HepG2 (cell line): ENCODE results near the gene EPB41. TPM values are rescaled to one million over a fixed set of nuclear protein-coding genes. Genes with fewer than 3 reads are reported as not detected.

Source experiments
- CREB3 ChIP-seq: sonication (generic); formaldehyde crosslinking; IDR thresholded peaks from 2 replicates; pipeline ENCODE4 v1.5.0; 2020; ENCODE audit warnings: missing genetic modification reagents
- MED1 ChIP-seq: sonication (generic); formaldehyde crosslinking; IDR thresholded peaks from 2 replicates; pipeline ENCODE4 v1.4.0; 2020; ENCODE audit warnings: missing genetic modification reagents
- MYC ChIP-seq: sonication (generic); formaldehyde crosslinking; IDR thresholded peaks from 2 replicates; pipeline ENCODE4 v1.9.0; 2021; ENCODE audit warnings: missing genetic modification reagents, borderline replicate concordance
- RXRA ChIP-seq: sonication (generic); formaldehyde crosslinking; IDR thresholded peaks from 2 replicates; pipeline ENCODE4 v1.5.1; 2020; ENCODE audit warnings: missing genetic modification reagents
- TP53 ChIP-seq: sonication (generic); formaldehyde crosslinking; conservative IDR thresholded peaks from 2 replicates; pipeline ENCODE4 v1.4.0; 2020; ENCODE audit warnings: missing genetic modification reagents
- ZMAT5 ChIP-seq: sonication (generic); formaldehyde crosslinking; IDR thresholded peaks from 2 replicates; pipeline ENCODE4 v1.5.0; 2020; ENCODE audit warnings: mild to moderate bottlenecking, low read depth, missing genetic modification reagents, borderline replicate concordance
- ZNF232 ChIP-seq: sonication (generic); formaldehyde crosslinking; IDR thresholded peaks from 2 replicates; pipeline ENCODE4 v1.4.0; 2020; ENCODE audit warnings: missing genetic modification reagents, borderline replicate concordance
- ZNF318 ChIP-seq: sonication (generic); formaldehyde crosslinking; IDR thresholded peaks from 2 replicates; pipeline ENCODE4 v1.4.0; 2020; ENCODE audit warnings: mild to moderate bottlenecking, missing genetic modification reagents
- ZNF335 ChIP-seq: sonication (generic); formaldehyde crosslinking; IDR thresholded peaks from 2 replicates; pipeline ENCODE4 v1.4.0; 2020; ENCODE audit warnings: missing genetic modification reagents
- ZNF382 ChIP-seq: sonication (generic); formaldehyde crosslinking; IDR thresholded peaks from 2 replicates; pipeline ENCODE4 v1.5.0; 2020; ENCODE audit warnings: missing genetic modification reagents, mild to moderate bottlenecking, borderline replicate concordance
- ZNF558 ChIP-seq: sonication (generic); formaldehyde crosslinking; IDR thresholded peaks from 2 replicates; pipeline ENCODE4 v1.9.0; 2022; ENCODE audit warnings: mild to moderate bottlenecking, missing genetic modification reagents, borderline replicate concordance
- ZNF589 ChIP-seq: sonication (generic); formaldehyde crosslinking; conservative IDR thresholded peaks from 2 replicates; pipeline ENCODE4 v1.8.0; 2022; ENCODE audit warnings: mild to moderate bottlenecking, moderate library complexity, missing genetic modification reagents
- ZNF784 ChIP-seq: sonication (generic); formaldehyde crosslinking; IDR thresholded peaks from 2 replicates; pipeline ENCODE4 v1.5.1; 2020; ENCODE audit warnings: missing genetic modification reagents, mild to moderate bottlenecking, borderline replicate concordance
- ZNF841 ChIP-seq: sonication (generic); formaldehyde crosslinking; IDR thresholded peaks from 2 replicates; pipeline ENCODE4 v1.8.1; 2023; ENCODE audit warnings: missing genetic modification reagents, borderline replicate concordance
- ZSCAN30 ChIP-seq: sonication (generic); formaldehyde crosslinking; IDR thresholded peaks from 2 replicates; pipeline ENCODE4 v1.5.0; 2020; ENCODE audit warnings: mild to moderate bottlenecking, missing genetic modification reagents
- ZXDC ChIP-seq: sonication (generic); formaldehyde crosslinking; IDR thresholded peaks from 2 replicates; pipeline ENCODE4 v1.5.0; 2020; ENCODE audit warnings: mild to moderate bottlenecking, missing genetic modification reagents
- polyA plus RNA-seq, 8 experiments: library from polyadenylated mRNA; depleted of rRNA in 3 of 8; stranded (reverse) in 7 of 8; unstranded in 1 of 8; fragments of >200 nt; fragmentation: Illumina TruSeq in 4 of 8; extraction: Trizol in 4 of 8; gene quantifications; 2 replicates each; pipeline versions ENCODE4 v1.2.1 to v1.2.3, GENCODE V29; 2011 to 2016; ENCODE audit warnings: low read depth in 4 of 8, missing spikeins in 1 of 8, mixed read lengths in 1 of 8; ENCODE audit not compliant: insufficient read depth in 1 of 8
- total RNA-seq, 5 experiments: library from RNA; depleted of rRNA; stranded (reverse); fragments of >200 nt; fragmentation: Illumina TruSeq; extraction: Trizol; gene quantifications; 2 replicates each; pipeline ENCODE4 v1.2.3, GENCODE V29; 2016; ENCODE audit warnings: low read depth in 1 of 5

Gene EPB41
- total and polyA plus RNA-seq, 2 of the 13 experiments (the other 11 are each of a cell fraction or from before 2014, with no cell fraction given), result 34.5 to 46.7 TPM

- TF ChIP-seq ZNF784 (no peak), ZMAT5 (no peak), ZSCAN30 (no peak), ZNF335 (CRISPR knock-in tag) (no peak), ZNF589 (CRISPR knock-in tag) (no peak), ZXDC (no peak), ZNF558 (CRISPR knock-in tag) (peak; percentile 50; the same call in 1 of the 2 replicates), MYC (CRISPR knock-in tag) (peak; percentile 80), ZNF841 (CRISPR knock-in tag) (no peak), MED1 (CRISPR knock-in tag) (peak; percentile 62), CREB3 (CRISPR knock-in tag) (no peak), ZNF318 (CRISPR knock-in tag) (no peak), ZNF232 (CRISPR knock-in tag) (0 out of 2 replicates have a peak, but pooled peaks have one; percentile 20), RXRA (CRISPR knock-in tag) (no peak), ZNF382 (CRISPR knock-in tag) (no peak), TP53 (CRISPR knock-in tag) (no peak)
These were observed 27.5 kb upstream of the EPB41 start (continued) for GRCh38 chr1:28886731-28887418.
